ENCODE measurements around the gene TMPRSS3. TPM values are rescaled to one million over a fixed set of nuclear protein-coding genes. Genes with fewer than 3 reads are reported as not detected.
A peak's percentile ranks its signal among the peaks of the same experiment; 100 is the strongest.

Gene TMPRSS3
- total and polyA plus RNA-seq, 2 of the 13 experiments (the other 11 are each of a cell fraction or from before 2014, with no cell fraction given): 2.8 to 16.9 TPM

GRCh38 chr21:42388740-42389448 lies 7.0 kb downstream of the TMPRSS3 start (continued):
- peak; percentile 54; the same call in 1 of the 2 replicates for TF ChIP-seq CHD4 (IDR thresholded peaks at IDR 0.05; ENCODE audit: borderline replicate concordance, low read length)

- H3K27ac ChIP-seq (ENCODE audit: extremely low read length, insufficient read depth, low read length): no peak overlapping the region
- no peaks in the 10 kb centered on the region for H3K79me2 ChIP-seq (ENCODE audit: insufficient read depth, low read length)
- H3K4me2 ChIP-seq (ENCODE audit: low read depth, low read length): peak overlapping the region; percentile 84; the same call in 1 of the 2 replicates
- H4K20me1 ChIP-seq (ENCODE audit: insufficient read depth, low read length): no peaks in the 10 kb centered on the region
- no peaks in the 10 kb centered on the region for H3K9me3 ChIP-seq (ENCODE audit: low read length)
- no peaks in the 10 kb centered on the region for H3K36me3 ChIP-seq (replicated peaks in 1 of 2; ENCODE audit: control insufficient read depth in 1 of 2, insufficient read depth in 2 of 2, low read length in 2 of 2)
- intact Hi-C loops (cut with micrococcal nuclease; ENCODE audit: unreplicated experiment): no loop called here
- H2AFZ ChIP-seq (ENCODE audit: low read length): no peak overlapping the region
- CTCF ChIA-PET (ENCODE audit: low intra/inter-chr PET ratio, low total read pairs): no interaction called here
- no peaks in the 10 kb centered on the region for H3K27me3 ChIP-seq (ENCODE audit: control insufficient read depth in 1 of 2, insufficient read depth in 2 of 2, low read length in 2 of 2)
- H3K4me1 ChIP-seq (ENCODE audit: insufficient read depth, low read length): peaks cover 93% of the 10 kb centered on the region
- DNase-seq (ENCODE audit: low spot score) (no peak), FAIRE-seq (no peak), ATAC-seq (no peak)
- POLR2A ChIA-PET: no interaction called here
- in situ Hi-C loops (cut with HindIII; ENCODE audit: extremely low pct_ligation_motif_present, low pct_unique_long_range_greater_than_20kb): no loop called here
- WGBS (ENCODE audit: low lambda C conversion rate): 92% methylated on average over 6 of the region's 6 CpGs
- TF ChIP-seq ZNF644 (CRISPR knock-in tag; IDR thresholded peaks at IDR 0.05; ENCODE audit: low read depth) (no peak), MIXL1 (CRISPR knock-in tag; IDR thresholded peaks at IDR 0.05) (no peak), ZNF570 (CRISPR knock-in tag; IDR thresholded peaks at IDR 0.05; ENCODE audit: borderline replicate concordance) (no peak), ZBTB7A (CRISPR knock-in tag; IDR thresholded peaks at IDR 0.05) (no peak), ZBTB49 (CRISPR knock-in tag; IDR thresholded peaks at IDR 0.05; ENCODE audit: borderline replicate concordance) (no peak), SMC3 (IDR thresholded peaks at IDR 0.05; ENCODE audit: low read length) (no peak), KLF13 (CRISPR knock-in tag; IDR thresholded peaks at IDR 0.05) (no peak), ARID4A (CRISPR knock-in tag; IDR thresholded peaks at IDR 0.05; ENCODE audit: borderline replicate concordance) (no peak), ZNF264 (CRISPR knock-in tag; IDR thresholded peaks at IDR 0.05) (no peak), HES4 (CRISPR knock-in tag; IDR thresholded peaks at IDR 0.05; ENCODE audit: borderline replicate concordance) (no peak), ELF1 (CRISPR knock-in tag; IDR thresholded peaks at IDR 0.05) (no peak), BCL3 (CRISPR knock-in tag; IDR thresholded peaks at IDR 0.05) (no peak)
- H3K4me3 ChIP-seq (replicated peaks in 1 of 3; ENCODE audit: insufficient read depth in 1 of 3, low read depth in 2 of 3, low read length in 3 of 3): no peak overlapping the region
- no TSS peak for BruUV-seq (replicated peaks)
- H3K9ac ChIP-seq (ENCODE audit: insufficient read depth, low read depth, low read length): no peak overlapping the region
Observed at GRCh38 chr21:42387843-42388340, 8.0 kb downstream of the TMPRSS3 start.

Measured in HepG2 (cell line).